ENCODE results near the gene SDCCAG8.

GRCh38 chr1:243299069-243299468 lies 43.2 kb downstream of the SDCCAG8 start:
- TF ChIP-seq JUNB (IDR thresholded peaks at IDR 0.05; ENCODE audit: unreplicated experiment) (no peak), CTCF (conservative IDR thresholded peaks at IDR 0.05; ENCODE audit: low read depth in 2 of 2) (no peak), EZH2 (IDR thresholded peaks at IDR 0.05; ENCODE audit: low read depth, unreplicated experiment) (no peak), EZH2phosphoT487 (IDR thresholded peaks at IDR 0.05; ENCODE audit: unreplicated experiment) (no peak), CREB1 (CRISPR knock-in tag; IDR thresholded peaks at IDR 0.05; ENCODE audit: low read depth) (no peak), POLR2AphosphoS5 (IDR thresholded peaks at IDR 0.05; ENCODE audit: low read depth) (no peak), ZNF114 (CRISPR knock-in tag; IDR thresholded peaks at IDR 0.05) (no peak), NANOG (IDR thresholded peaks at IDR 0.05; ENCODE audit: borderline replicate concordance) (no peak), ZNF462 (CRISPR knock-in tag; IDR thresholded peaks at IDR 0.05) (no peak), ZNF331 (CRISPR knock-in tag; IDR thresholded peaks at IDR 0.05; ENCODE audit: low read depth) (no peak)
- TF ChIP-seq, protein P1, sequence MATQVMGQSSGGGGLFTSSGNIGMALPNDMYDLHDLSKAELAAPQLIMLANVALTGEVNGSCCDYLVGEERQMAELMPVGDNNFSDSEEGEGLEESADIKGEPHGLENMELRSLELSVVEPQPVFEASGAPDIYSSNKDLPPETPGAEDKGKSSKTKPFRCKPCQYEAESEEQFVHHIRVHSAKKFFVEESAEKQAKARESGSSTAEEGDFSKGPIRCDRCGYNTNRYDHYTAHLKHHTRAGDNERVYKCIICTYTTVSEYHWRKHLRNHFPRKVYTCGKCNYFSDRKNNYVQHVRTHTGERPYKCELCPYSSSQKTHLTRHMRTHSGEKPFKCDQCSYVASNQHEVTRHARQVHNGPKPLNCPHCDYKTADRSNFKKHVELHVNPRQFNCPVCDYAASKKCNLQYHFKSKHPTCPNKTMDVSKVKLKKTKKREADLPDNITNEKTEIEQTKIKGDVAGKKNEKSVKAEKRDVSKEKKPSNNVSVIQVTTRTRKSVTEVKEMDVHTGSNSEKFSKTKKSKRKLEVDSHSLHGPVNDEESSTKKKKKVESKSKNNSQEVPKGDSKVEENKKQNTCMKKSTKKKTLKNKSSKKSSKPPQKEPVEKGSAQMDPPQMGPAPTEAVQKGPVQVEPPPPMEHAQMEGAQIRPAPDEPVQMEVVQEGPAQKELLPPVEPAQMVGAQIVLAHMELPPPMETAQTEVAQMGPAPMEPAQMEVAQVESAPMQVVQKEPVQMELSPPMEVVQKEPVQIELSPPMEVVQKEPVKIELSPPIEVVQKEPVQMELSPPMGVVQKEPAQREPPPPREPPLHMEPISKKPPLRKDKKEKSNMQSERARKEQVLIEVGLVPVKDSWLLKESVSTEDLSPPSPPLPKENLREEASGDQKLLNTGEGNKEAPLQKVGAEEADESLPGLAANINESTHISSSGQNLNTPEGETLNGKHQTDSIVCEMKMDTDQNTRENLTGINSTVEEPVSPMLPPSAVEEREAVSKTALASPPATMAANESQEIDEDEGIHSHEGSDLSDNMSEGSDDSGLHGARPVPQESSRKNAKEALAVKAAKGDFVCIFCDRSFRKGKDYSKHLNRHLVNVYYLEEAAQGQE (IDR thresholded peaks at IDR 0.05; ENCODE audit: unreplicated experiment): no peak
- TF ChIP-seq, protein P2, sequence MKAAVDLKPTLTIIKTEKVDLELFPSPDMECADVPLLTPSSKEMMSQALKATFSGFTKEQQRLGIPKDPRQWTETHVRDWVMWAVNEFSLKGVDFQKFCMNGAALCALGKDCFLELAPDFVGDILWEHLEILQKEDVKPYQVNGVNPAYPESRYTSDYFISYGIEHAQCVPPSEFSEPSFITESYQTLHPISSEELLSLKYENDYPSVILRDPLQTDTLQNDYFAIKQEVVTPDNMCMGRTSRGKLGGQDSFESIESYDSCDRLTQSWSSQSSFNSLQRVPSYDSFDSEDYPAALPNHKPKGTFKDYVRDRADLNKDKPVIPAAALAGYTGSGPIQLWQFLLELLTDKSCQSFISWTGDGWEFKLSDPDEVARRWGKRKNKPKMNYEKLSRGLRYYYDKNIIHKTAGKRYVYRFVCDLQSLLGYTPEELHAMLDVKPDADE (IDR thresholded peaks at IDR 0.05): no peak

Measured in GM23338 (cell line).